Measurements from ENCODE around the gene PLXNA4.

Gene PLXNA4

GRCh38 chr7:132347858-132348257, 228.4 kb downstream of the PLXNA4 start:
- no peak overlapping the region for H3K4me3 ChIP-seq (ENCODE audit: low read depth, low read length)
- H3K27me3 ChIP-seq (ENCODE audit: control insufficient read depth, insufficient read depth, low read length): no peaks in the 10 kb centered on the region
- no peaks in the 10 kb centered on the region for H3K9me3 ChIP-seq (ENCODE audit: control insufficient read depth, insufficient read depth, low read length)
- H3K36me3 ChIP-seq (ENCODE audit: control insufficient read depth, insufficient read depth, low read length): no peaks in the 10 kb centered on the region
- H3K9ac ChIP-seq (ENCODE audit: low read depth, low read length): no peak overlapping the region
- no peaks in the 10 kb centered on the region for H3K4me1 ChIP-seq (ENCODE audit: control insufficient read depth, insufficient read depth, low read length)

DNA sequence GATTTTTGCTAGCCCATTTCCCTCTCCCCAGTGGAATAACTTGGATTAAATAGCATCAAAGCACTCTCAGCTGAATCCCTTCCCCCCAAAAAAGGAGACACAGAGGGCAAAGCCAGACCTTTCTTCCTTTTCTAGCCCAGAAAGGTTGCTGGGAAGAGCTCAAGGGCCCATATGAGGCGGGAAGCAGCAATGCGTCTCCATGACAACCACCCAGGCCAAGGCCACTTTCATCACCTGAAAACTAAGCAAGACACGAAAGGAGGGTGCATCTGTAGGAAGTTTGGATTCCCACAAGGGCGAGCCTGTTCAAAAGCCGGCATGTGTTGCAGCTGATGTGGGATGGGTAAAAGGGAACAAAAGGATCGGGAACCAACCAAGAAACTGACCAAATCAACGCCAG, 229.1 kb downstream of the PLXNA4 start:
- H3K4me1 ChIP-seq (ENCODE audit: control insufficient read depth, insufficient read depth, low read length): no peaks in the 10 kb centered on the region
- H3K4me3 ChIP-seq (ENCODE audit: low read depth, low read length): no peak overlapping the region
- H3K9ac ChIP-seq (ENCODE audit: low read depth, low read length): no peak overlapping the region
- H3K27me3 ChIP-seq (ENCODE audit: control insufficient read depth, insufficient read depth, low read length): no peaks in the 10 kb centered on the region
- no peaks in the 10 kb centered on the region for H3K9me3 ChIP-seq (ENCODE audit: control insufficient read depth, insufficient read depth, low read length)
- no peaks in the 10 kb centered on the region for H3K36me3 ChIP-seq (ENCODE audit: control insufficient read depth, insufficient read depth, low read length)

DNA sequence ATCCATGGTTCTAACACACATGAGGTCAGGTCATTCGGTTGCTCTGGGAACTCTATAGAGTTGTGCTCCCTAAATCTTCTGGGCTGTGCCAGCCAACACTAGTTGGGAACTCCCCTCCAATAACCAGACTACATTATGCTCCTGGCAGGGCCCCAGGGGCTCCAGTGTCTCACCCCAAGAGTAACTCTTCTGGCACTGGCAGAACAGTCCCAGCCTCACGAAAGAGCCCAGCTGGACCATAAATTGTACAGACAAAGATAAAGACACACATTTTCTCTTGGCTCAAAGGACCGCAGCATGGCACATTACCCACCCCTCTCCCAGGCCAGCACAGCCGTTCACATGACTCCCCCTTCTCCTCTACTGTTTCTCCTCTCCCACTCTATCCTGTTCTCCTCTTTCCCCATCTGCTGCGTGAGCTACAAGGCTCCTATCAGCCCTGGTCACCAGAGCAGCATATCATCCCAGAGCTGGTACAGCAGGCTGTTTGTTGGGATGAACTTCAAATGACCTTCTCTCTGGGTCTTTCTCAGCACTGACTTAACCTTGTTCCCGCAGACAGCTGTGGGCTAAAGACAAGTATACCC, 230.6 kb downstream of the PLXNA4 start:
- no peaks in the 10 kb centered on the region for H3K36me3 ChIP-seq (ENCODE audit: control insufficient read depth, insufficient read depth, low read length)
- H3K27me3 ChIP-seq (ENCODE audit: control insufficient read depth, insufficient read depth, low read length): no peaks in the 10 kb centered on the region
- no peaks in the 10 kb centered on the region for H3K9me3 ChIP-seq (ENCODE audit: control insufficient read depth, insufficient read depth, low read length)
- no peak overlapping the region for H3K4me3 ChIP-seq (ENCODE audit: low read depth, low read length)
- H3K9ac ChIP-seq (ENCODE audit: low read depth, low read length): no peak overlapping the region
- H3K4me1 ChIP-seq (ENCODE audit: control insufficient read depth, insufficient read depth, low read length): no peaks in the 10 kb centered on the region

GRCh38 chr7:132345030-132345429, 231.2 kb downstream of the PLXNA4 start:
- no peaks in the 10 kb centered on the region for H3K27me3 ChIP-seq (ENCODE audit: control insufficient read depth, insufficient read depth, low read length)
- no peak overlapping the region for H3K4me3 ChIP-seq (ENCODE audit: low read depth, low read length)
- no peak overlapping the region for H3K9ac ChIP-seq (ENCODE audit: low read depth, low read length)
- H3K4me1 ChIP-seq (ENCODE audit: control insufficient read depth, insufficient read depth, low read length): no peaks in the 10 kb centered on the region
- H3K36me3 ChIP-seq (ENCODE audit: control insufficient read depth, insufficient read depth, low read length): no peaks in the 10 kb centered on the region
- H3K9me3 ChIP-seq (ENCODE audit: control insufficient read depth, insufficient read depth, low read length): no peaks in the 10 kb centered on the region

DNA sequence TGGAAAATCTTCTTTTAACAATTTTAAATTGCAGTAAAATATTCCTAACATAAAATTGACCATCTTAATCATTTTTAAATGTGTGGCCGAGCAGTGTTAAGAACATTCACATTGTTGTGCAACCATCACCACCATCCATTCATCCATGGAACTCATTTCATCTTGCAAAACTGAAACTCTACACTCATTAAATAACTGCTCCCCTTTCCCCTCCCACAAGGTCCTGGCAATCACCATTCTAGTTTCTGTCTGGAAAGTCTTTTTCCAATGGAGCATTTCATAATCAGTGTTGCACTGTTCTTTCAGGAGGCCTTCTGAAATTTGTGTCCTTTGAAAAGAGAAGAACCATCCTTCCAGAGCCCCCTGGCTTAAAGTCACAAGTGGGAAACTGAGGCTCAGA, 233.1 kb downstream of the PLXNA4 start:
- Histone ChIP-seq H3K4me1 (ENCODE audit: control insufficient read depth, insufficient read depth, low read length) (no peaks in the 10 kb centered on the region), H3K9me3 (ENCODE audit: control insufficient read depth, insufficient read depth, low read length) (no peaks in the 10 kb centered on the region), H3K4me3 (ENCODE audit: low read depth, low read length) (no peak overlapping the region), H3K36me3 (ENCODE audit: control insufficient read depth, insufficient read depth, low read length) (no peaks in the 10 kb centered on the region), H3K9ac (ENCODE audit: low read depth, low read length) (no peak overlapping the region), H3K27me3 (ENCODE audit: control insufficient read depth, insufficient read depth, low read length) (no peaks in the 10 kb centered on the region)

- Histone ChIP-seq H3K4me1 (ENCODE audit: control insufficient read depth, insufficient read depth, low read length) (no peaks in the 10 kb centered on the region), H3K36me3 (ENCODE audit: control insufficient read depth, insufficient read depth, low read length) (no peaks in the 10 kb centered on the region), H3K9ac (ENCODE audit: low read depth, low read length) (no peak overlapping the region), H3K9me3 (ENCODE audit: control insufficient read depth, insufficient read depth, low read length) (no peaks in the 10 kb centered on the region), H3K27me3 (ENCODE audit: control insufficient read depth, insufficient read depth, low read length) (no peaks in the 10 kb centered on the region), H3K4me3 (ENCODE audit: low read depth, low read length) (no peak overlapping the region)
Measured at GRCh38 chr7:132337450-132338080, 238.7 kb downstream of the PLXNA4 start.

GRCh38 chr7:132336797-132337196, 239.5 kb downstream of the PLXNA4 start:
- H3K9ac ChIP-seq (ENCODE audit: low read depth, low read length): no peak overlapping the region

DNA sequence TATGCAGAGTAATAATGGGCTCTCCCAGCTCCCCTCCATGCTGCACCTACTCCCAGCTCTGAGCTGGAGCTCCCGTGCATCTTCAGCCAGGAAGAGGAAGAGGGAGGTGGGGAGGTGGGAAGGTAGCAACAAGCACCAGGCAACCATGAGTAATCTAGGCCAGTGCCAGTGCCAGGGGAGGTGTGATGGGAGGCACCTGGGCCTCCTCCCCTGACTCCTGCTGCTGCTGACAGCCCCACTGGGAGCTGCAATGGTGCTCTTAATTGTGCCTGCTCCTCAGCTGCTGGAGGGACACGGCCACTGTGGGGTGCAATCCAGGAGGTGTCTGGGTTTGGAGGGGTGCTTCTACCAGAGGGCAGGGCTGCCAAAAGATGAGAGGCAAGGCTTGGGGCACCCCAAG, 243.0 kb downstream of the PLXNA4 start:
- no peaks in the 10 kb centered on the region for H3K4me1 ChIP-seq (ENCODE audit: control insufficient read depth, insufficient read depth, low read length)
- no peak overlapping the region for H3K4me3 ChIP-seq (ENCODE audit: low read depth, low read length)
- H3K9me3 ChIP-seq (ENCODE audit: control insufficient read depth, insufficient read depth, low read length): no peaks in the 10 kb centered on the region
- no peaks in the 10 kb centered on the region for H3K27me3 ChIP-seq (ENCODE audit: control insufficient read depth, insufficient read depth, low read length)
- no peak overlapping the region for H3K9ac ChIP-seq (ENCODE audit: low read depth, low read length)
- H3K36me3 ChIP-seq (ENCODE audit: control insufficient read depth, insufficient read depth, low read length): no peaks in the 10 kb centered on the region

More at GRCh38 chr7:132336797-132337196, 239.5 kb downstream of the PLXNA4 start:
- Histone ChIP-seq H3K27me3 (ENCODE audit: control insufficient read depth, insufficient read depth, low read length) (no peaks in the 10 kb centered on the region), H3K4me3 (ENCODE audit: low read depth, low read length) (no peak overlapping the region), H3K36me3 (ENCODE audit: control insufficient read depth, insufficient read depth, low read length) (no peaks in the 10 kb centered on the region), H3K4me1 (ENCODE audit: control insufficient read depth, insufficient read depth, low read length) (no peaks in the 10 kb centered on the region), H3K9me3 (ENCODE audit: control insufficient read depth, insufficient read depth, low read length) (no peaks in the 10 kb centered on the region)

GRCh38 chr7:132328760-132329159, 247.5 kb downstream of the PLXNA4 start:
- H3K4me1 ChIP-seq (ENCODE audit: control insufficient read depth, insufficient read depth, low read length): no peaks in the 10 kb centered on the region
- H3K9me3 ChIP-seq (ENCODE audit: control insufficient read depth, insufficient read depth, low read length): no peaks in the 10 kb centered on the region
- H3K36me3 ChIP-seq (ENCODE audit: control insufficient read depth, insufficient read depth, low read length): no peaks in the 10 kb centered on the region
- no peaks in the 10 kb centered on the region for H3K27me3 ChIP-seq (ENCODE audit: control insufficient read depth, insufficient read depth, low read length)
- H3K4me3 ChIP-seq (ENCODE audit: low read depth, low read length): no peak overlapping the region
- H3K9ac ChIP-seq (ENCODE audit: low read depth, low read length): no peak overlapping the region

GRCh38 chr7:132328047-132328620, 248.1 kb downstream of the PLXNA4 start:
- Histone ChIP-seq H3K4me3 (ENCODE audit: low read depth, low read length) (no peak overlapping the region), H3K36me3 (ENCODE audit: control insufficient read depth, insufficient read depth, low read length) (no peaks in the 10 kb centered on the region), H3K27me3 (ENCODE audit: control insufficient read depth, insufficient read depth, low read length) (no peaks in the 10 kb centered on the region), H3K9me3 (ENCODE audit: control insufficient read depth, insufficient read depth, low read length) (no peaks in the 10 kb centered on the region), H3K4me1 (ENCODE audit: control insufficient read depth, insufficient read depth, low read length) (no peaks in the 10 kb centered on the region), H3K9ac (ENCODE audit: low read depth, low read length) (no peak overlapping the region)

DNA sequence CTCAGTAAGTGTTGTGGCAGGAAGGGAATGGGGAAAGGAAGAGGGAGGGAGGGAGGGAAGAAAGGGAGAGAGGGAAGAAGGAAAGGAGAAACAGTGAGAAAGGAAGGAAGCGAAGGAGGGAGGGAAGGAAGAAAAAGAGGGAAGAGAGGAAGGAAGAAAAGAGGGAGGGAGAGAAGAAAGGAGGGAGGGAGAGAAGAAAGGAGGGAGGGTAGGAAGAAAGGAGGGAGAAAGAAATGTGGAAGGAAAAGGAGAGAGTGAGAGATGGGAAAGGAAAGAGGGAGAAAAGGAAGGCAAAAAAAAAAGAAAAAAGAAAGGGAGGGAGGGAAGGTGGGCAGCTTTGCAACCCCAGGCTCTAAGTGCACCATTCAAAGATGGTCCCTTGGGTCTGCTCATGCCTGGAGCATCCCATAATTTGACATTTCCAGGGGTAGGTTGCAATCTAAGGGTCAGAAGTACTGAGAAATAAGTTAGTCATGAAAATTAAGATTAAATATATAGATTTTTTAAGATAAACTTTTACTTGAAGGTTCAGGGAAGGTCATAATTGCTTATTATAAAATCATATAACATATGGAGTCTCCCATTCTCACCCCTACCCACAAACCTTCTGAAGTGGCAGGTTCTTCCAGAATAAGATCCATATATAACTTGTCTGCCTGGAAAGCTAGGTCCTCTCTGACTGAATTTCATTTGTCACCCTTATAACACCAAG, 249.2 kb downstream of the PLXNA4 start:
- no peaks in the 10 kb centered on the region for H3K36me3 ChIP-seq (ENCODE audit: control insufficient read depth, insufficient read depth, low read length)

GRCh38 chr7:132322970-132323369, 253.3 kb downstream of the PLXNA4 start:
- Histone ChIP-seq H3K36me3 (ENCODE audit: control insufficient read depth, insufficient read depth, low read length) (no peaks in the 10 kb centered on the region), H3K4me3 (ENCODE audit: low read depth, low read length) (no peak overlapping the region), H3K4me1 (ENCODE audit: control insufficient read depth, insufficient read depth, low read length) (no peaks in the 10 kb centered on the region), H3K9ac (ENCODE audit: low read depth, low read length) (no peak overlapping the region), H3K27me3 (ENCODE audit: control insufficient read depth, insufficient read depth, low read length) (peaks cover 13% of the 10 kb centered on the region), H3K9me3 (ENCODE audit: control insufficient read depth, insufficient read depth, low read length) (no peaks in the 10 kb centered on the region)

More for the DNA sequence above, 249.2 kb downstream of the PLXNA4 start:
- Histone ChIP-seq H3K9me3 (ENCODE audit: control insufficient read depth, insufficient read depth, low read length) (no peaks in the 10 kb centered on the region), H3K9ac (ENCODE audit: low read depth, low read length) (no peak overlapping the region), H3K27me3 (ENCODE audit: control insufficient read depth, insufficient read depth, low read length) (no peaks in the 10 kb centered on the region), H3K4me3 (ENCODE audit: low read depth, low read length) (no peak overlapping the region), H3K4me1 (ENCODE audit: control insufficient read depth, insufficient read depth, low read length) (no peaks in the 10 kb centered on the region)
